Tibial artery (tissue), 4 donors: ENCODE results near the gene SND1.

ENCODE experiments used
- DNase-seq, 2 donors: peaks; one replicate each; pipeline ENCODE4 v3.0.0-alpha.2; 2019
- H3K27ac ChIP-seq, 2 donors: fragments of 200-600 bp; sonication (generic) in 1 of 2; 1 replicate in 1 of 2; 2 replicates in 1 of 2; pipeline ENCODE4 v1.5.1; 2018 to 2019; ENCODE audit warnings: mild to moderate bottlenecking in 1 of 2
- H3K27me3 ChIP-seq, 2 donors: fragments of 200-600 bp; sonication (generic) in 1 of 2; one replicate each; pipeline versions ENCODE4 v1.5.1 to v1.6.0; 2016 to 2019
- H3K36me3 ChIP-seq, 3 donors: fragments of 200-600 bp; sonication (generic) in 2 of 3; one replicate each; pipeline ENCODE4 v1.5.1; 2016 to 2019; ENCODE audit warnings: mild to moderate bottlenecking in 2 of 3
- H3K4me1 ChIP-seq, 4 donors: fragments of 200-600 bp; sonication (generic) in 2 of 4; 1 replicate in 3 of 4; 2 replicates in 1 of 4; pipeline ENCODE4 v1.5.1; 2016 to 2019
- H3K4me3 ChIP-seq, 2 donors: fragments of 200-600 bp; sonication (generic) in 1 of 2; 1 replicate in 1 of 2; 2 replicates in 1 of 2; pipeline ENCODE4 v1.5.1; 2018 to 2019; ENCODE audit warnings: mild to moderate bottlenecking in 2 of 2
- H3K9me3 ChIP-seq, 3 donors: fragments of 200-600 bp; sonication (generic) in 1 of 3; one replicate each; pipeline ENCODE4 v1.5.1; 2016 to 2019
- intact Hi-C: fragments of 100-400 bp; cut with DNase I; formaldehyde crosslinking; loops from one replicate; pipeline ENCODE4 v1.15.0; 2023; ENCODE audit warnings: low total_unique reads
- TF ChIP-seq, protein P1 (sequence below), 2 experiments: fragments of 200-600 bp in 1 of 2; fragments of 450-650 bp in 1 of 2; IDR thresholded peaks; one replicate each; pipeline ENCODE4 v1.5.1; 2017 to 2019; ENCODE audit warnings: antibody characterized with exemption in 2 of 2, mild to moderate bottlenecking in 1 of 2, moderate library complexity in 1 of 2

SND1 gene

DNA sequence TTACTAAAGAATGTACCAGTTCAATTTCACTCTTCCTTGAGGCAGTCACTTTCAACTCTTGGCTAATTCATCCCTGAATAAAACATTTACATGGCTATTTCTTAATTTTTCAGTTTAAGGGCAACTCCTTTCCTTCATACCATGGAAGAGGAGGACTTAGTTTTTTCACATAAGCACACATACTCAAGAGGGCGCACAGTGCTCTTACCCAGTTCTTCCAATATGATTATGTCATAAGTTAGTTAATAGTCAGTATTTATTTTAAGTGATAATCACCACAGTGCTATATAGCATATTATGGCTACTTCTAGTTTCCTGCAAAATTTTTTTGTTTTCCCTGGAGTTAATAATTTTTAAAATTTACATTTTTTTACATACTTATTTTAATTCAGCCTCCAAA, 58.6 kb downstream of the SND1 start:
- TF ChIP-seq, protein P1, sequence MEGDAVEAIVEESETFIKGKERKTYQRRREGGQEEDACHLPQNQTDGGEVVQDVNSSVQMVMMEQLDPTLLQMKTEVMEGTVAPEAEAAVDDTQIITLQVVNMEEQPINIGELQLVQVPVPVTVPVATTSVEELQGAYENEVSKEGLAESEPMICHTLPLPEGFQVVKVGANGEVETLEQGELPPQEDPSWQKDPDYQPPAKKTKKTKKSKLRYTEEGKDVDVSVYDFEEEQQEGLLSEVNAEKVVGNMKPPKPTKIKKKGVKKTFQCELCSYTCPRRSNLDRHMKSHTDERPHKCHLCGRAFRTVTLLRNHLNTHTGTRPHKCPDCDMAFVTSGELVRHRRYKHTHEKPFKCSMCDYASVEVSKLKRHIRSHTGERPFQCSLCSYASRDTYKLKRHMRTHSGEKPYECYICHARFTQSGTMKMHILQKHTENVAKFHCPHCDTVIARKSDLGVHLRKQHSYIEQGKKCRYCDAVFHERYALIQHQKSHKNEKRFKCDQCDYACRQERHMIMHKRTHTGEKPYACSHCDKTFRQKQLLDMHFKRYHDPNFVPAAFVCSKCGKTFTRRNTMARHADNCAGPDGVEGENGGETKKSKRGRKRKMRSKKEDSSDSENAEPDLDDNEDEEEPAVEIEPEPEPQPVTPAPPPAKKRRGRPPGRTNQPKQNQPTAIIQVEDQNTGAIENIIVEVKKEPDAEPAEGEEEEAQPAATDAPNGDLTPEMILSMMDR (IDR thresholded peaks at IDR 0.05): no peak
- Histone ChIP-seq H3K27me3 (no peaks in the 10 kb centered on the region), H3K27ac (no peak overlapping the region), H3K9me3 (peaks cover 0 to 4% (median 0%) of the 10 kb centered on the region in 3 donors), H3K4me1 (no peaks in the 10 kb centered on the region), H3K4me3 (no peak overlapping the region), H3K36me3 (peaks cover 16 to 50% (median 16%) of the 10 kb centered on the region in 3 donors)
- intact Hi-C loops: loop anchor here (10.0 kb wide), 1 partner anchor 424 kb away; no protein-coding TSS in a partner anchor
- DNase-seq: no peak

DNA sequence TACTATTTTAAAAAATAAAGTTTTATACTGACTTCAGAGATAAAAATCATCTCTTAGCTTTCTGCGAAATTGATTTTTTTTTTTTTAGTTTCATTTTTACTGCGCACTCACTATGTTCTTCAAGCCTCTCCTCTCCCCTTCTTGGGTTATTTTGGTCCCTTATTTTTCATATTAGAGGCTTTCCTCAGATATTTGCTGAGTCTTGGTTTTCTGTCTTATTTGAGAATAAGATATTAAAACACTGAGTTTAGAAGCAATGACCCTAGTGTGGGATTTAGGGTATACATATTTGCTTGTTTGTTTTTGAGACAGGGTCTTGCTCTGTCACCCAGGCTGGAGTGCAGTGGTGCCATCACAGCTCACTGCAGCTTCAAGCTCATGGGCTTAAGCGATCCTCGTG, 59.9 kb downstream of the SND1 start:
- Histone ChIP-seq H3K27me3 (no peaks in the 10 kb centered on the region), H3K36me3 (peaks cover 12 to 40% (median 15%) of the 10 kb centered on the region in 3 donors), H3K4me1 (no peaks in the 10 kb centered on the region), H3K4me3 (no peak overlapping the region), H3K27ac (no peak overlapping the region), H3K9me3 (peaks cover 0 to 4% (median 0%) of the 10 kb centered on the region in 3 donors)
- TF ChIP-seq, protein P1 (IDR thresholded peaks at IDR 0.05): no peak
- no peak for DNase-seq
- intact Hi-C loops: loop anchor here (10.0 kb wide), 1 partner anchor 423 kb away; no protein-coding TSS in a partner anchor

DNA sequence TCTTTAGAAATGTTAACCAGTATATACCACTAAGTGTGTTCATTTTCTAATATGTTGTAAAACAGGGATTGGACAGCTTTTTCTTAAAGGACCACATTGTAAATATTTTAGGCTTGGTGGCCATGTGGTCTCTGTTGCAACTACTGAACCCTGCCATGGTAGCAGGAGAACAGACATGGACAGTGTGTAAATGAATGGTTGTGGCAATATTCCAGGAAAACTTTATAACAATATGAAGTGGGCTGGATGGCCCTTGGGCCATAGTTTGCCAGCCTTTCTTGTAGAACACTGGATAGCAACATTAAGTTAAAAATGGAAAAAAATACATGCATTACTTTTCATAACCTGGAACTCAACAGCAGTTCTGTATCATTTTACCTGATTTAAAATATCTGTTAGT, 61.0 kb downstream of the SND1 start:
- peaks cover 12 to 39% (median 18%) of the 10 kb centered on the region in 3 donors for H3K36me3 ChIP-seq
- intact Hi-C loops: loop anchor here (10.0 kb wide), 1 partner anchor 422 kb away; no protein-coding TSS in a partner anchor
- no peak for DNase-seq
- H3K9me3 ChIP-seq: peaks cover 0 to 4% (median 0%) of the 10 kb centered on the region in 3 donors
- TF ChIP-seq, protein P1 (IDR thresholded peaks at IDR 0.05): no peak
- no peaks in the 10 kb centered on the region for H3K4me1 ChIP-seq
- H3K27ac ChIP-seq: no peak overlapping the region
- no peak overlapping the region for H3K4me3 ChIP-seq
- H3K27me3 ChIP-seq: no peaks in the 10 kb centered on the region

DNA sequence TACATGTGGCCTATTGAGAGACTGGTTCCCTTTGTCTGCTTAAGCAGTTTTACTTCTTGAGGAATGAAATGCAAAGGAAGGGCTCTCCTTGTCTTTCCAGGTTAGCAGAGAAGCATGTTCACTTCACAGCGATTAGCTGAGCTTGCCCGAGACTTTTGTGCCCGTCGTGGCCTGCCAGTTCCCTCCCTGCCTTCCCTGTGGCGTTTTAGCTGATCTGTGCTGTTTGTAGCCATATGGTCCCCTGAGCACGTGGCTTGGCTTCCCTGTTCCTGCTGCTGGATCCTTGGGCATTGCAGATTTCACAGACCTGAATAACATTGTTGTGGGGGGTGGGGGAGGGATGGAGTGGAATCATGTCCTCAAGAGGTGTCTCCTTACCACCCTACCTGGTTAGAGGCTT, 61.8 kb downstream of the SND1 start:
- TF ChIP-seq, protein P1 (IDR thresholded peaks at IDR 0.05): no peak
- Histone ChIP-seq H3K9me3 (peaks cover 0 to 4% (median 0%) of the 10 kb centered on the region in 3 donors), H3K36me3 (peaks cover 17 to 40% (median 18%) of the 10 kb centered on the region in 3 donors), H3K4me1 (no peaks in the 10 kb centered on the region), H3K27me3 (no peaks in the 10 kb centered on the region), H3K4me3 (no peak overlapping the region), H3K27ac (no peak overlapping the region)
- DNase-seq: no peak
- intact Hi-C loops: loop anchor here (10.0 kb wide), 1 partner anchor 421 kb away; no protein-coding TSS in a partner anchor

DNA sequence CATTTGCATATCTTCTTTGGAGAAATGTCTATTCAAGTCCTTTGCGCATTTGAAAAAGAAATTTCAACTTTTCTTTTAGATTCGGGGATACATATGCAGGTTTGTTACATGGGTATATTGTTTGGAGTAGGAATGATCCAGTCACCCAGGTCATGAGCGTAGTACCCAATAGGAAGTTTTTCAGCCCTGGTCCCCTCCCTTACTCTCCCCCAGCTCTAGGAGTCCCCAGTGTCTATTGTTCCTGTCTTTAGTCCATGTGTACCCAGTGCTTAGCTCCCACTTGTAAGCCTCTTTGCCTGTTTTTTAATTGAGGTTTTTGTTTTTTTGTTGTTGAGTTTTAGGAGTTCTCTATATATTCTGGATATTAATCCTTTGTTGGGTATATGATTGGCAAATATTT, 63.3 kb downstream of the SND1 start:
- H3K9me3 ChIP-seq: peaks cover 0 to 4% (median 0%) of the 10 kb centered on the region in 3 donors
- H3K4me1 ChIP-seq: no peaks in the 10 kb centered on the region
- TF ChIP-seq, protein P1 (IDR thresholded peaks at IDR 0.05): no peak
- H3K4me3 ChIP-seq: no peak overlapping the region
- H3K27me3 ChIP-seq: no peaks in the 10 kb centered on the region
- no peak for DNase-seq
- H3K27ac ChIP-seq: no peak overlapping the region
- peaks cover 17 to 35% (median 18%) of the 10 kb centered on the region in 3 donors for H3K36me3 ChIP-seq
- intact Hi-C loops: loop anchor here (10.0 kb wide), 1 partner anchor 420 kb away; no protein-coding TSS in a partner anchor
